ENCODE results near the gene KSR1.

DNA sequence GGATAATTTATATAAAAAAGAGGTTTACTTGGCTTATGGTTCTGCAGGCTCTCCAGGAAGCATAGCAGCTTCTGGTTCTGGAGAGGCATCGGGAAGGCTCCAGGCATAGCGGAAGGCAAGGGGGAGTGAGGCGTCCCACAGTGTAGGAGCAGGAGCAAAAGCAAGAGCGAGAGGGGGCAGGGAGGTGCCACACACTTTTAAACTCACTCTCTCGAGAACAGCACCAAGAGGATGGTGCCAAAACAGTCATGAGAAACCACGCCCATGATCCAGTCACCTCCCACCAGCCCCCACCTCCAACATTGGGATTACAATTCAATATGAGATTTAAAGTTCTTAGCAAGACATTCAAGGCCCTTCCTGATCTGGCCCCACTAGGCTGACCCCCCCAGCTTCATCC lies 124.8 kb downstream of the KSR1 start:
- no peak for TF ChIP-seq CTCF (IDR thresholded peaks at IDR 0.05)
- no peak for TF ChIP-seq POLR2A (IDR thresholded peaks at IDR 0.05)
- TF ChIP-seq POLR2AphosphoS5 (IDR thresholded peaks at IDR 0.05) = no peak
- TF ChIP-seq EP300 (IDR thresholded peaks at IDR 0.05) = no peak

Measured in upper lobe of left lung (tissue), 4 donors.